GM21381 (cell line): ENCODE data around the gene AFAP1L1.

Source experiments
- ATAC-seq: cut with Tn5 transposase; IDR thresholded peaks from one replicate; pipeline ENCODE4 v1.9.1; 2021; ENCODE audit warnings: mild to moderate bottlenecking, moderate library complexity; ENCODE audit not compliant: unreplicated experiment

AFAP1L1 gene

DNA sequence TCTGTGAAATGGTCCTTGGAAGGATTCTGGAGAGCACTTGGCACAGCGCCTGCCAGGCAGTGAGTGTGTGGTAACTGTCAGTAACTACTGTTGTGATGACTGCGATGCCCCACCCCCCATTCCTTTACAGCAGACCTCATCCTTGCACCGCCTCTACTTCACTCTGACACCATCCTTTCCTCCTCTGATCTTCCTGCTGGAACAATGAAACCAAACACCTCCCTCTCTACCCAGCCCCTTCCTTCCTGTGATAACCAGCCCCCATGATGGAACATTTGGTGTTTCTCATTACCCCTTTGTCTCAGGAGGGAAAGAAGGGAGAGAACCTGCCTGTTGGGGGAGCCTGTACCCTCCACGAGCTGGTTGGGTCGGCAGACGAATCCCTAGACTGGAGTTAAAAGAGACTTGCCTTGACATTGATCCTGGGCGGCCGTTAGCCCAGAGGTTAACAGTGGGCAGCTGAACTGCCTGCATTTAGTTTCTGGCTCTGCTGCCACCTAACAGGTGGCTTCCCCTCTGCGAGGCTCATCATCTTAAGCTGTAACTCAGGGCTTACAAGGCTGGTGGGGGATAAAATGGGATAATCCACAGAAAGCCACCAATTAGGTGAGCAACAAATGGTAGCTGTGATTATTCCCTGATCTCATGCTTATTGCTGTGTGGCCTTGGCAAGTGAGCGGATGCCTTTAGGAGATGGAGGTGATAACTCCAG, 39.4 kb downstream of the AFAP1L1 start:
- ATAC-seq, result no peak

DNA sequence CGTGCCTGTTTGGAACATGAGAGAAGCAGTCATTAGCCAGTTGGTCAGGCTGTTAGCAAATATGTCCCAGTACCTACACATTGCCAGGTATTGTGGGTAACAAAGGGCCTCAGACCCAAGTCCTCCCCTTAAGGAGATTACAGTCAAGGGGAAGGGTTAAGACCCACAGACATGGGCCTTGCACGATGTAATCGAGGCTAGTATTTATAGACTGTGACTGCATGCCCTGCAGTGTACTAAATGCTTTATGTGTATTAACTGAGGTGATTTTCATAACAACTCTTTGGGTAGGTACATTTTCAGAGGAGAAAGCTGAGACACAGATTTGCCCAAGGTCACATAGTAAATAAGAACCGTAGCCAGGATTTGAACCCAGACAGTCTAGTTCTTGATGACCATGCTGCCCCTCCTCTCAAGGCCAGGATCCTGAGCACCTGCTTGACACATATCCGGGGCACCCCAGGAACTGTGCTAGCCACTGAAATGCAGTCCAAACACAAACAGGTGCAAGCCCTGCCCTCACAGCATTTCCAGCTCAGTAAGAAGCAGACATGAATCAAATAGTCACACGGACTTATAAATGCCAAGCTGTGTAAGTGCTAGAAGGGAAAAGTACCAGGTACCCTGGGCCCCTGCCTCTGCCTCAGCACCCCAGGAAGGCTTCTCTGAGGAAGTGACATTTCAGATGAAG, 41.6 kb downstream of the AFAP1L1 start:
- no peak for ATAC-seq

DNA sequence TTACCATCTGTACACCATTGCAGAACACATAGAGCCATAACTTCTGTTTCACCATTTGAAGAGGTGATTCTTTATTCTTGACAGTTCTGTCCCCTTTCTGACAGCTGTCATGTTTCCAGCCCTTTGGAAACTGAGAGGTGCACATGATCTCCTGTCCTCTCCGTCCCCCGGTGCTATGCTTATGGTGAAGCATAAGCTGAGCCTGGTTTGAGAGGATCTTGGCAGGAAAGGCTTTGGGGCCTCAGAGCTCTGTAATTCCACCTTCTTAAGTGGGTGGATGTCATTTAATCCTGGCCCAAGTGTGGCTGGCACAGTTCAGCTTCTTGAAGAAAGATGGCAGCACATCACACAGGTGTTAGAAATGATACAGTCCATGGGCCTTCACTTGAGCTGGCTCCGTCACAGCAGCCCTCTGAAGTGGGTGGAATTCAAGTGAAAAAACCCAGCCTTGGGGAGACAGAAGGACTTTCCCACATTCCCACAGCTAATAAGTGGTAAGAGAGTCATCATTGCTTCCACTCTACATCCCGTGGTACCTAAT, 43.0 kb downstream of the AFAP1L1 start:
- no peak for ATAC-seq

DNA sequence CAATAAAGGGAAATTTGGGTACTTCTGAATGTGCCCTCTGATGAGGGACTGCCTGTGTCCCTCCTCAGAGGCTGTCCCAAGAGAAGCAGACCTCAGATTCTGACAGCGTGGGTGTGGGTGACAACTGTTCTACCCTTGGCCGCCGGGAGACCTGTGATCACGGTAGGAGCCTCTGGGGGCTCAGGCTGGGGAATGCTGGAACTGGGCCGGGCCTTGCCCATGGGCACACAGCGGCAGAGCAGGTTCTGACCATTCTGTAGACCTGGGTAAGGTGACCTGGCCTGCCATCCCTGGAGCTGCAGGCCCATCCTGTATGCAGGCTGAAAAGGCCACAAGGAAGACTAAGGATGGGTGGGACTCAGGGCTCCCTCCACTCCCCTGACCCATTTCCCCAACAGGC, 44.1 kb downstream of the AFAP1L1 start:
- ATAC-seq, result no peak

DNA sequence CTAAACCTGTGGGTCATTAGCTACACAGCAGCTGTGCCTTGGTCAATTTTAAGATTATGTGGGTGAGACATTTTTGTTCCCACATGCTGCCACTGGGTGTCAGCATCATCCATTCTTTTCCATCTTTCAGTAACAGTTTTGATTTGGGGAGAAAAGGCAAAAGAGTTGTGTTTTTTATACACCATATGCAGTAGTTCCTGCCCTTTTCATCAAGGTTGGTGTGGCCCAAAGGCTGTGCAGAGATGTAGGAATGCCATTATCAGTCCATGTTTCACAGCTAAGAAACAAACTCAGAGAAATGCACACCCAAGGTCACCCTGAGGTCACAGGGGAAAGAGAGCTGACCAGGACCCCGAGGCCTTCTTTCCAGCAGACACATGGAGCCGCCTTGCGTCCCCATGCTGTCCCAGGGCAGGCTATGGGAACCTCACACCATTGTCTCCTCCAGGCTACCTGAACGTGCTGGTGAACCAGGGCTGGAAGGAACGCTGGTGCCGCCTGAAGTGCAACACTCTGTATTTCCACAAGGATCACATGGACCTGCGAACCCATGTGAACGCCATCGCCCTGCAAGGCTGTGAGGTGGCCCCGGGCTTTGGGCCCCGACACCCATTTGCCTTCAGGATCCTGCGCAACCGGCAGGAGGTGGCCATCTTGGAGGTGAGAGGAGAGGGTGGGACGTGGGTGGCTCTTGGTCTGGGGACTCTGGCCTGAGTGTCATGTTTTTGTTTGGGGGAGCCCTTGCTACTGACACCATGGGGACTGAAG, 45.8 kb downstream of the AFAP1L1 start:
- no peak for ATAC-seq

DNA sequence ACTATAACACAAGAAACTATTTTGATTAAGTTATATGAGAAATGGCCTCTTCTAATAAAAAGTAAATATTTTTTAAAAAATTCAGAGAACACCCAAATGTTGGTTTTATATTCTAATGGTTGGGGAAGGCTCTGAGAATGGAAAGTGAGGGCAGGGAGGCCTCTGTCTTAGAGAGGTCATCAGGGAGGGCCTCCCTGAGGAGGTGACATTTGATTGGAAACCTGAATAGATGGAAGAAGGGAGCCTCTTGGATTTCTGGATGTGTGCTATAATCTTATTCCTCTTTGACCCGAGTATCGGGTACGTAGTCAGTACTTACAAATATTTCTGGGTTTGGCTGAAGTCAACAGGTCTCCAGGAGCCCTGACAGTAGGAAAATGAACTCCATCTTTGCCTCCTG, 47.5 kb downstream of the AFAP1L1 start:
- no peak for ATAC-seq

DNA sequence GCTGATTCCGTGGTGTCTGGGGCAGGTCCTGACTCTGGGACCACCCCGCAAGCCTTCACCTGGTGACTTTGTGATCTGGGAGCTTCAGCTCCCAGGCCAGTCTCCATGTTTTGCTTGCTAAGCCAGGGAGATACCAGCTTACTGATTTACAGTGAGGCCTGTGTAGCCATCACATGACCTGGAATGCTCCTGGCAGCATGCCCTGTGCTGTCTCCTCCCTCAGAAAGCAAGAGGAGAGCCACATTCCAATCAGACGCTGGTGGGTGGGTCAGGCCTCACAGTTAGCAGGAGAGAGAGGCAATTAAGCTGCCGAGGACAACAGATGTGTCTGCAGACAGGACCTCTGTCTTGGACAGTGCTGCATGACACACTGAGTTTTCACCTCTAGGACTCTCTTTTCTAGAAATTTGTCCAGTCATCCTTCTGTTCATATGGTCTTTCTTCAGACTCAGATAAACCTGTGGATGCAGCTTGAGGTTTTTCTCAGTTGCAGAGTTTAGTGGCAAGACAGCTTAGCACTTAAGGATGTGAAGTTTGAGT, 49.2 kb downstream of the AFAP1L1 start:
- ATAC-seq, result no peak

DNA sequence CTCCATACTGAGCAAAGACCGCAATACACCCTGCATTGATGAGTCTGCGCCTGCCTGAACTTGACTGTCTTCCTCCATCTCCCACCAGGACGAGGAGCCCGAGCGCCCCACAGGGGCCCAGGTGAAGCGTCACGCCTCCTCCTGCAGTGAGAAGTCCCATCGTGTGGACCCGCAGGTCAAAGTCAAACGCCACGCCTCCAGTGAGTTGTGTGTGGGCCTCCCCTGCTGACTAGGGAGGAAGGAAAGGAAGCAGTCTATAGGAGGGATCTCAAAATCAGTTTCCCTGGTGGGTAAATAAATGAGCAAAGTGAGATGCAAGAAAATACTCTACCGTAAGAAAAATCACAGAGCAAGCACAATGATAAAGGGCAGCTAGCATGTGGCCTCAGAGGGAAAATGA, 50.9 kb downstream of the AFAP1L1 start:
- ATAC-seq, result no peak

DNA sequence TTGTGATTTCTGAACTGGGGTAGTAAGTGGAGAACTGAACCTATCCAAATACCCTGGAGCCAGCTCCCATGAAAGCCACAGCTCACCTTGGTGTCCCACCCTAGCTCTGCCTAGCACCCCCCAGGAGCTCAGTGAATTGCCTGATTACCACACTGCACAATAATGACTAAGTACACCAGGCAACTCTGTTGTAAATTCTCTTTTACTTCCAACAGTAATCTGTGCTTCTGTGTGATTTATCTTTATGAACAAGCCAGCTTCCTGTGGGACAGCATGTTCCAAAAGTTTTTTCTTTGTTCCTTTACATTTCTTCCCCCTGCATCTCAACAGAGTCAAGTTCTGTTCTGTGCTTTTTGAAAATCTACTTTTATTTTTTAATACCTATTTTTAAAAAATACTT, 51.6 kb downstream of the AFAP1L1 start:
- no peak for ATAC-seq

DNA sequence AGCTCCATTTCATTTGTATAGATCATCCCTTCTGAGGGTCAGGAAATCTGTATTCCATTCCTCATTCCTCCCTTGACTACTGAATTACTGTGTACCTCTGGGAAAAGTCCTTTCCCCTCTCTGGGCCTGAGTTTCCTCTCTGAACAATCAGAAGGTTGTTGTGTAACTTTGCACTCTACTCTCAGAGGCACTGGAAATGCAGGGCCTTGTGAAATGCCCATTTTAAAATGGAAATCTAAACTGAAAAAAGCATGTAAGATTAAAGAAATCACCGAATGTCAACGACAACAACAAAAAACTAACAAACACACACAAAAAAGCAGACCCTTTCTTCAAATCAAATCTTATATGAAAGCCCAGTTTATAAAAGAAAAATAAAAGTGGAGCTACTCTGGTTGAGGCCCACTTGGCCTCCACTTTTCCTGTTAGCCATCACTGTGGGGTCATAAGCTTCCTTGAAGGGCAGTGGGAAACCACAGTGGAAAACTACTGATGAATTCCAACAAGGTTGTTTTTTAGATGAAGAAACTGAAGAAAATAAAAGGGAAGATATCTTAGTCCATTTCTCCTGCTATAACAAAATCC, 52.1 kb downstream of the AFAP1L1 start:
- no peak for ATAC-seq

DNA sequence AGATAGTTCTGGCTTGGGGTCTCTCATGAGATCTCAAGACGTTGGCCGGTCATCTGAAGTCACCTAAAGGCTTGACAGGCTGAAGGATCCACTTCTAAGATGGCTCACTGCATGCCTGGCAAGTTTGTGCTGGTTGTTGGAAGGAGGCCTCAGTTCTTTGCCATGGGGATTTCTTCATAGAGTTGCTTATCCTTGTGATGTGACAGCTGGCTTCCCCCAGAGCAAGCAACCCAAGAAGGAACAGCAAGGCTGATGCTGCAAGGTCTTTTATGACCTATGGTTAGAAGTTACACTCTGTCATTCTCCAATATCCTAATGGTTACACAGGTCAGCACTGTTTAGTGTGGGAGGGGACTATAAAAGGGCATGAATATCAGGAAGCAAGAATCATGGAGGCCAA, 53.0 kb downstream of the AFAP1L1 start:
- ATAC-seq, result no peak

DNA sequence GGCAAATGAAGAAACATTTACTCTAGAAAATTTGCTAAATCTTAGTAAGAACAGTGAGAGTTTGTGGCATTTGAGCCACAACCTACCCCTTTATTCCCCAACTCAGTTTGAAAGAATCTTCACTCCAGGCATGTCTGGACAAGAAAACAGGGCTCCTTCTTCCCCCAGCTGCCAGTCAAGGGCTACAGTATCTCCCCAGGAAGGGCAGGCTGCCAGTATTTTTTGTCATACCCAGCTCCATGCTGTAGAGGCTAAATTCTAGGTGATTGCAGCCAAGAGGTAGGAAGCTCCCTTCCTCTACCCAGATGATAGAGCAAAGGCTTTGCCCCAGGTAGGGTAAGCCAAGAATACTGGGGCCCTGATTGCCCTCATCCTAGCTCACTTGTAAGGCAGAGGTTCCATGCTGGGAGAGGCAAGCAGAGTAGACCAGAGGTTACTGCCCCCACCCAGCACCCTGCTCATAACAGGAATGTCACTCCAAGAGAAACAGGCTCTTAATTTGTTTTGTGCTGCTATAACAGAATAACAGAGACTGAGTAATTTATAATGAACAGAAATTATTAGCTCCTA, 53.6 kb downstream of the AFAP1L1 start:
- no peak for ATAC-seq

DNA sequence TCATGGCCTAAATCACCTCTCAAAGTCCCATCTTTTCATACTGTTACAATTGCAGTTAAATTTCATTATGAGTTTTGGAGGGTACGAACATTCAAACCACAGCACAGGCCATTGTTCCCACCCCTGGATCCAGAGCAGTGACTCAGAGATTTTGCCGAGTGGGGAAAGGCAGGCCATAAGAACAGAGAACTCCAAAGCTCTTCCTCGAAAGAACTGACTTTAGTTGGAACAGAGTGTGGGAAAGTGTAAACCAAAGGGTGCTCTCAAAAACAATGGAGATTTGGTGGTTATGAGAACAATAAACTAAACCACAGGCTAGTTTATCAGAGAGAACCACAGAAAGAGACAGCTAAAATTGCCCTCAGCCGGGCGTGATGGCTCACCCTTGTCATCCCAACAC, 54.2 kb downstream of the AFAP1L1 start:
- no peak for ATAC-seq

DNA sequence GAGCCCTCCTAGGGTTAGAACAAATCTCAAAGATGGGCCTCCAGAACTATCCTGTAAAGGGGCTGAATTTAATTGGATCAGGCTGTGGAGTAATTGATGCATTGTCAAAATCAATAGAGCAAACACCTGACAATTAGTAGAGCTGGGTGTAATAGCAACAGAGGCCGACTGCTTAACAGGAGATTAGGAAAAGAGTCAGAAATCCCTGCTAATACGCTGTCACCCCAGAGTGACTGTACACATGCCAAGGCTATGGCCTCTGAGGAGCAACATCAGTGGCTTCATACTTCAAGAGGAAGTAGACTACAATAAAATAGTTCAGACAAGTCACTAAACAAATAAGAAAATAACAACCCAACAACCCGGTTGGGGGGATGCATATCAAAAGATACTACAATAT, 55.0 kb downstream of the AFAP1L1 start:
- ATAC-seq, result no peak

DNA sequence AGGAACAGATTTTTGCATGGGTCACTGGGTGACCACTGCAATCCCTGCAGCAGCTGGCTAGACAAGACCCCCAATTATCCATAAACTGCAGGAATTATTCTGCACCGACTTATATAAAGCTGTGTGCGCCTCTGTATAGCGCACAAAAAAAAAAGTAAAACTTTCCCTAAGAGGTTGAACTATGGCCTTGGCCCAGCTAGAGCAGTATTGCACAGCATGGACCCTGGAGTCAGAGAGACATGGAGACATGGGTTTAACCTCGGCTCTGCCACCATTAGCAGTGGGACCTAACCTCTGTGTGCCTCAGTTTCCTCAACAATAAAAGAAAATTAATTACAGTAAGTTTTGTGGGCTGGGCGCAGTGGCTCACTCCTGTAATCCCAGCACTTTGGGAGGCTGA, 56.5 kb downstream of the AFAP1L1 start:
- ATAC-seq, result no peak

DNA sequence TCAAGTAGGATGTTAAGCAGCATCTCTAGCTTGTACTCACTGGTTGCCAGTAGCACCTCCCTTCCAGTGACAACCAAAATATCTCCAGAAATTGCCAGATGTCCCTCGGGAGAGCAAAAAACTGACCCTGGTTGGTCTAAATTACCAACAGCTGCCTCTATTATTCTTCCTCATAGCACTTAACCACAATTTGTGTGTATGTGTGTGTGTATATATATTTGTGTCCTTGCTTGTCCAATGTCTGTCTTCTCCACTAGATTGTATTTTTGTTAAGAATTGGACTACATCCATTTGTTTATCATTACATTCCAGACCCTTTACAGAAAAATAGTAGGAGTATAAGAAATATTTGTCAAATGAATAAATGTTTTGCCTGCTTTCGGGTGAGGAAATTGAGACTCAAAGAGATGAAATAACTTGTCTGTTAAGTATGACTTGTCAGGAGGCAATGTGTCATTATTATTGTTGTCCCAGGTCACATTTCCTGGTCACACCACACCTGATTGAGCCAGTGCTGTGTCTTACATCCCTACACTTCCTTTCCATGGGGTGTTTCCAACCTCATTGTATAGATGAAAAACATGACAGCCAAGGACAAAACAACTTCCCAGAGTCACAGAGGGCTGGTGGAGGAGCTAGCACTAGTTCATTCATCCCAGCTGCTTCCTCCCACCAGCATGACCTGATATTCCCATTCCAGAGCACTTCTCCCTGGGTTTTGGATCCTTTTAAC, 62.2 kb downstream of the AFAP1L1 start:
- ATAC-seq, result no peak

DNA sequence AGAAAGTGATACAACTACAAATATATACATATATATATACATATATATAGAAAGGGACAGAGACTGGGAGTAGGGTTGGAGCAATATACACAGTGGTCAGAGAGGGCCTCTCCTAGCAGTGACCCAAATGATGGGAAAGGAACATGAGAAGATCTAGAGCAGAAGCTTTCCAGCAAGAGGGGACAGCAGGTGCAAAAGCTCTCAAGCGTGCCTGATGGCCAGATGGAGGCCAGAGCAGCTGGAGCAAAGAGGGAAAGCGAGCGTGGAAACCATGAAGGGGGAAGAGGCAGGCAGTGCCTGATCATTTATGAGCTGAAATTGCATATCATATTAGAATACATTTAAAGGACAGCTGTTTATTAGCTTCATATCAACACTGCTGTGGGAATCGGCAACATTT, 66.1 kb downstream of the AFAP1L1 start:
- ATAC-seq, result no peak

DNA sequence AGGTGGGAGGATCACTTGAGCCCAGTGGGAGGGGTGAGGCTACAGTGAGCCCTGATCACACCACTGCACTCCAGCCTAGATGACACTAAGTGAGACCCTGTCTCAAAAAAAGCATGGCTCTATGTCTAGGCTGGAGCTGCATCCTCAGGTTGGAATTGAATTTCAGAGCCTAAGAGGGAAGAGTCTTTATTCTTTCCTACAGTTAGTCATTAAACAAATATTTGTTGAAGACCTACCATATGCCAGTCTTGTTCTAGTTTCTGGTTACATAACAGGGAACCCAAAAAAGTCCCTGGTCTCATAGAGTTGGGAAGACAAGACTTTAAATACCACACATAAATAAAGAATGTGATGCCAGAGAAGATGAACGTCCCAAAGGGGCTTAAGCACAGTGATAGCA, 66.7 kb downstream of the AFAP1L1 start:
- no peak for ATAC-seq

DNA sequence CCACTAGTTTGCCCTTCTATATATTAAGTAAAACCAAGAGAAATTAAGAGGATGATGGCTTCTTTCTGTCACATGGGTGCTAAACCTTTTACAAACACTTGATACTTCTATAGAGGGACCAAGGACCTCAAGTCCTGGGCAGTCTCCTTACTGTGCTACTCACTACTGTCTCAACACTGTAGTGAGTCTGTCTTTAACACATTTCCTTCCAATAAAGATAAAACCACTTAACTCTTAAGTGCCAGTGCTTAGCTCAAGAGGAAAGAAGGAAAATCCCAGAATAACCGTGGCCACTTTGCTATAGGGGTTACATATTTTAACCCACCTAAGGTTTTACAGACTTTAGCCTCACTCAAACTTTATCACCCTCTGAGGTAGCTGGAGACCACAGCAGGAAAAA, 69.3 kb downstream of the AFAP1L1 start:
- ATAC-seq, result no peak

DNA sequence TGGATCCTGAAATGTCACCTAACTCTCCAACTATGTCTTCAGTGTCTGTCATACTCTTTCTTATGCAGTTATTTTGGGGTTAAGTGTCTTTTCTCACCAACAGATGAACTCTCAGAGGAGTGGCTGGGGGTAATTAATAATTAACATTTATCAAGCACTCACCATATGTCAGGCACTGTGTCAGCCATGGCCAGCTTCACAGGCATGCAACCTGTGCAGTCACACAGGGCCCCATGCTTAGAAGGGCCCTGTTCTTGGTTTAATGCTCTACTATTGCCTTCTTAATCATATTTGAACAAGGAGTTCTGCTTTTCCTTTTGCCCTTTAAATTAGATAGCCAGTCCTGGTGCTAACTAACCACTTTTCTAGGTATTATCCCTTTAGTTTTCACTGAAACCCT, 70.2 kb downstream of the AFAP1L1 start:
- ATAC-seq, result no peak
